Brain microvascular endothelial cell (primary cell): ENCODE results near the gene KLHDC9.

ENCODE experiments used
- DNase-seq: peaks from one replicate; pipeline ENCODE4 v3.0.0-alpha.2; 2020
- H3K27ac ChIP-seq: fragments of 250-450 bp; sonication (Bioruptor Pico); 2 replicates; pipeline ENCODE4 v1.5.1; 2020; ENCODE audit warnings: mild to moderate bottlenecking, moderate library complexity
- H3K27me3 ChIP-seq: fragments of 250-450 bp; sonication (Bioruptor Pico); replicated peaks from 2 replicates; pipeline ENCODE4 v1.5.1; 2020; ENCODE audit warnings: mild to moderate bottlenecking
- H3K36me3 ChIP-seq: fragments of 250-450 bp; sonication (Bioruptor Pico); replicated peaks from 2 replicates; pipeline ENCODE4 v1.5.1; 2020; ENCODE audit warnings: mild to moderate bottlenecking
- H3K4me3 ChIP-seq: 2 replicates; pipeline ENCODE4 v1.5.1; 2011; ENCODE audit warnings: low read depth, mild to moderate bottlenecking, control low read depth, low read length, moderate library complexity
- in situ Hi-C: cut with HindIII; loops from 2 replicates; pipeline ENCODE4 v1.10.0; 2017; ENCODE audit warnings: low sequenced_read_pairs, low pct_ligation_motif_present
- TF ChIP-seq, protein P1 (sequence below): IDR thresholded peaks from 2 replicates; pipeline ENCODE4 v1.5.1; 2011; ENCODE audit warnings: low read depth, mild to moderate bottlenecking, moderate library complexity, low read length, control low read depth, inconsistent platforms; ENCODE audit errors: missing control alignments

KLHDC9 gene

DNA sequence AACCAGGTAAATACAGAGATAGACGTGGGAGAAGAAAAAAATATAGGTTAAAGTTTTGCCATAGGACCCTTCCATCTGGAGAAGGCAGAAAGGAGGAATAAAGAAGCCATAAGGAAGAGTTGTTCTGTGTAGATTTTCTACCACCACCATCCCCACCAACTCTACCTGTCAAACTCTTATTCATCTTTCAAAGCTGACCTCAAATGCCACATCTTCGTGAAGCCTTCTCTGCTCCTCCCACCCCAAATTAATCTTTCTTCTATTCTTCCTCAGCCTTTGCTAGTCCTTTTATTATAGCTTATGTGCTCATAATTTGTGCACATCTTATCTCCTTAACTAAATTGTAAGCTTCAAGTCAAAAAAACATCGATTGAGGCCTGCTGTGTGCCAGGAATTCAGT lies 7.5 kb upstream of the KLHDC9 start:
- DNase-seq: no peak
- Histone ChIP-seq H3K4me3 (no peak overlapping the region), H3K27ac (no peak overlapping the region), H3K36me3 (no peaks in the 10 kb centered on the region), H3K27me3 (no peaks in the 10 kb centered on the region)
- TF ChIP-seq, protein P1, sequence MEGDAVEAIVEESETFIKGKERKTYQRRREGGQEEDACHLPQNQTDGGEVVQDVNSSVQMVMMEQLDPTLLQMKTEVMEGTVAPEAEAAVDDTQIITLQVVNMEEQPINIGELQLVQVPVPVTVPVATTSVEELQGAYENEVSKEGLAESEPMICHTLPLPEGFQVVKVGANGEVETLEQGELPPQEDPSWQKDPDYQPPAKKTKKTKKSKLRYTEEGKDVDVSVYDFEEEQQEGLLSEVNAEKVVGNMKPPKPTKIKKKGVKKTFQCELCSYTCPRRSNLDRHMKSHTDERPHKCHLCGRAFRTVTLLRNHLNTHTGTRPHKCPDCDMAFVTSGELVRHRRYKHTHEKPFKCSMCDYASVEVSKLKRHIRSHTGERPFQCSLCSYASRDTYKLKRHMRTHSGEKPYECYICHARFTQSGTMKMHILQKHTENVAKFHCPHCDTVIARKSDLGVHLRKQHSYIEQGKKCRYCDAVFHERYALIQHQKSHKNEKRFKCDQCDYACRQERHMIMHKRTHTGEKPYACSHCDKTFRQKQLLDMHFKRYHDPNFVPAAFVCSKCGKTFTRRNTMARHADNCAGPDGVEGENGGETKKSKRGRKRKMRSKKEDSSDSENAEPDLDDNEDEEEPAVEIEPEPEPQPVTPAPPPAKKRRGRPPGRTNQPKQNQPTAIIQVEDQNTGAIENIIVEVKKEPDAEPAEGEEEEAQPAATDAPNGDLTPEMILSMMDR: no peak
- in situ Hi-C loops: no loop called here

- no peak overlapping the region for H3K27ac ChIP-seq
- no peak overlapping the region for H3K4me3 ChIP-seq
- in situ Hi-C loops: no loop called here
- no peak for DNase-seq
- TF ChIP-seq, protein P1: no peak
- no peaks in the 10 kb centered on the region for H3K27me3 ChIP-seq
- H3K36me3 ChIP-seq: no peaks in the 10 kb centered on the region
These were observed 7.1 kb upstream of the KLHDC9 start for GRCh38 chr1:161091093-161091492.

DNA sequence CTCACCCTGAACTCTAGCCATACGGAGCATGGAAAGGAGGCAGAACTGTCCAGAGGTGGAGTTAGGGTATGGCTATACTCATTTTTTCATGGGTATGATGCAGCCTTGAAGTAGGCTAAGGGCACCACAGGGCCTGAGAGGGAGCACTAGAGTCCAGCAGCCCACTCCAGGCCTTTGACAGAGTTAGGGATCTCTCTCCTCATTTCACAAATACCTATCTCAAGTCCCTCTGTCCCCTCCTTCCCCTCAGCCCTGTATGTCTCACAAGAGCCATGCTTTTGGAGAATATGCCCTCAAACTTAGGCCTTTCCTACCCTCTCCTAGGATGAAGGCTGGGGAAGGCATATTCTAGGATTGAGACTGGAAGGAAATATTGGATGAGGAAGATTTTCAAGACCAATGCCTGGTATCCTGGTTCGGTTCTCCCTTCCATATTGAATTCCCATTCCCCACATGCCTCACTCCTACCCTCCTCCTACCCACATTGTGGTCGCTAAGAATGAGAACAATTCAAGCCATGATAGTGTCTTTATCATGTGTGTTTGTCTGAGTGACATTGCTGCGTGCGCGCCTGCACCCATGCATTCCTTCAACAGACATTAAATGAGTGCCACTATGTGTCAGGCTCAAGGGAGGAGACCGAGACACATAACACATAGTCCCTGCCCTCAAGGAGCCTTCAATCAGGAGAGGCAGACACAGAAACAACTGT lies 6.2 kb upstream of the KLHDC9 start:
- Histone ChIP-seq H3K4me3 (no peak overlapping the region), H3K27ac (no peak overlapping the region), H3K36me3 (no peaks in the 10 kb centered on the region), H3K27me3 (no peaks in the 10 kb centered on the region)
- TF ChIP-seq, protein P1: no peak
- DNase-seq: no peak
- in situ Hi-C loops: no loop called here

DNA sequence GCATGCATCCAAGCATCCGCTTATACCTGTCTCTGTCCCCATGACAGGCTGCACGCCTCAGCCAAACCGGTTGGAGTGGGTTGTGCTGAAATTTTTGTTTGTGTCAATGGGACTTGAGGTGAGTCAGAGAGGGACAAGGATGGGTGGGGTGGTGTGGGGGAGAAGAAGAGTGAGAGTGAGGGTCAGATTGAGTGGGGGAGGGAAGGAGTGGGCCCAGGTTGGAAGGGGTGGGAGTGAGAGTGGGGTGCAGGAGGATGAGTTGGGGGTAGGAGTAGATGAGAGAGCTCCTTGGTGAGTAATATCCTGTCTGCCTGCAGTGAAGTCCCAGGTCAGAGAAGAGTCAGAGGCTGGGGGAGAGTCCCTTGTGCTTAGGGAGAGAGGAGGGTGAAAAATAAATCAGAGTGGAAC lies 5.5 kb upstream of the KLHDC9 start:
- Histone ChIP-seq H3K36me3 (no peaks in the 10 kb centered on the region), H3K4me3 (no peak overlapping the region), H3K27ac (no peak overlapping the region), H3K27me3 (no peaks in the 10 kb centered on the region)
- TF ChIP-seq, protein P1: no peak
- peak; percentile 35 for DNase-seq
- in situ Hi-C loops: no loop called here

DNA sequence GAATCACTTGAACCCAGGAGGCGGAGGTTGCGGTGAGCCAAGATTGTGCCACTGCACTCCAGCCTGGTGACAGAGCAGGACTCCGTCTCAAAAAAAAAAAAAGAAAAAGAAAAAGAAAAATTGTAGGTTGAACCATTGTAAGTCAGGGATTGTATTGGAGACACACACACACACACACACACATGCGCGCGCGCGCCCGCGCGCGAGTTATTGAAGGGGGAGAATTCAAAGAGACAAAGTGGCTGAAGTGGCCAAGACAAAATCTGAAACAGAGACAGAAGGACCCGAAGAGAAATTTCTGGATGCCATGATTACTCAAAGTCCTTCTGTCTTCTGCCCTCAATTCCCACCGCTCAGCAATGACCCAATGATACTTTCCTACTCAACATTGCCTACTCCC lies 3.7 kb upstream of the KLHDC9 start:
- in situ Hi-C loops: no loop called here

More for the DNA sequence above, 3.7 kb upstream of the KLHDC9 start:
- TF ChIP-seq, protein P1: no peak
- no peaks in the 10 kb centered on the region for H3K27me3 ChIP-seq
- H3K27ac ChIP-seq: no peak overlapping the region
- H3K36me3 ChIP-seq: no peaks in the 10 kb centered on the region
- no peak for DNase-seq
- H3K4me3 ChIP-seq: no peak overlapping the region
